Activated naive CD4-positive, alpha-beta T cell treated with Interleukin-2 at 50 U/mL for 16 hours (primary cell): ENCODE results near the gene LARP7.
A peak's percentile ranks its signal among the peaks of the same experiment; 100 is the strongest.
"Not testable (repeated sequence)": the region's sequence is repeated elsewhere in the genome, so short reads cannot be mapped to it uniquely, and the experiment has no call there.

Experiments used
- DNase-seq: peaks from one replicate; pipeline ENCODE4 v3.0.0-alpha.2; 2020

LARP7 gene

GRCh38 chr4:112651641-112652040 is 14.7 kb downstream of the LARP7 start:
- no peak for DNase-seq

- no peak for DNase-seq
Measured at GRCh38 chr4:112652216-112652615, 15.3 kb downstream of the LARP7 start.

- DNase-seq = no peak
Measured at GRCh38 chr4:112655270-112655669, 18.3 kb downstream of the LARP7 start.

- not testable (repeated sequence) for DNase-seq
Measured at GRCh38 chr4:112656115-112656514, 19.2 kb downstream of the LARP7 start.

- DNase-seq = no peak
Measured at GRCh38 chr4:112664611-112665010, 27.7 kb downstream of the LARP7 start.

GRCh38 chr4:112668131-112668530 is 31.2 kb downstream of the LARP7 start:
- no peak for DNase-seq

GRCh38 chr4:112673076-112673475 is 36.1 kb downstream of the LARP7 start:
- no peak for DNase-seq

GRCh38 chr4:112673686-112674085 is 36.7 kb downstream of the LARP7 start:
- no peak for DNase-seq

GRCh38 chr4:112674376-112674775 is 37.4 kb downstream of the LARP7 start:
- no peak for DNase-seq

GRCh38 chr4:112677519-112678091 is 40.7 kb downstream of the LARP7 start:
- DNase-seq = no peak

GRCh38 chr4:112680996-112681395 is 44.1 kb downstream of the LARP7 start:
- no peak for DNase-seq

- no peak for DNase-seq
Measured at GRCh38 chr4:112693507-112693906, 56.6 kb downstream of the LARP7 start.

GRCh38 chr4:112700679-112701078 is 63.7 kb downstream of the LARP7 start:
- DNase-seq = no peak

- no peak for DNase-seq
Measured at GRCh38 chr4:112702892-112703291, 65.9 kb downstream of the LARP7 start.

GRCh38 chr4:112704322-112704721 is 67.4 kb downstream of the LARP7 start:
- DNase-seq = no peak

GRCh38 chr4:112704991-112705845 is 68.3 kb downstream of the LARP7 start:
- no peak for DNase-seq

GRCh38 chr4:112705891-112706839 is 69.2 kb downstream of the LARP7 start:
- DNase-seq = peak; percentile 9

- DNase-seq = no peak
Measured at GRCh38 chr4:112706840-112707207, 69.9 kb downstream of the LARP7 start.
